Kidney (tissue), 14 donors: ENCODE measurements around the gene LILRA6. TPM values are rescaled to one million over a fixed set of nuclear protein-coding genes. Genes with fewer than 3 reads are reported as not detected.

Source experiments
- DNase-seq, 5 donors: peaks; one replicate each; pipeline ENCODE4 v3.0.0-alpha.2; 2013 to 2020
- FAIRE-seq: peaks from 2 replicates; lab custom pipeline; 2012; peaks lifted over from hg19 to GRCh38; lab: Jason Lieb, UNC
- H3K27ac ChIP-seq, 2 donors: one replicate each; pipeline ENCODE4 v1.7.0; 2013; ENCODE audit warnings: low read depth in 2 of 2, low read length in 2 of 2, inconsistent platforms in 1 of 2
- H3K27me3 ChIP-seq: one replicate; pipeline ENCODE4 v1.7.1; 2013; ENCODE audit warnings: low read length, inconsistent platforms; ENCODE audit not compliant: control insufficient read depth, insufficient read depth
- H3K36me3 ChIP-seq, 3 donors: one replicate each; pipeline versions ENCODE4 v1.7.0 to v1.7.1; 2013; ENCODE audit warnings: low read length in 3 of 3, control low read depth in 1 of 3, inconsistent platforms in 1 of 3; ENCODE audit not compliant: insufficient read depth in 3 of 3, control insufficient read depth in 2 of 3
- H3K4me1 ChIP-seq, 3 donors: one replicate each; pipeline versions ENCODE4 v1.7.0 to v1.7.1; 2013; ENCODE audit warnings: low read length in 3 of 3, inconsistent platforms in 1 of 3, low read depth in 1 of 3; ENCODE audit not compliant: control insufficient read depth in 2 of 3, insufficient read depth in 2 of 3
- H3K4me3 ChIP-seq, 3 donors: one replicate each; pipeline versions ENCODE4 v1.7.0 to v1.8.1; 2013; ENCODE audit warnings: low read length in 3 of 3, control low read depth in 1 of 3, inconsistent platforms in 1 of 3
- H3K9ac ChIP-seq, 3 donors: one replicate each; pipeline versions ENCODE4 v1.7.0 to v1.7.1; 2013; ENCODE audit warnings: low read length in 3 of 3, control low read depth in 1 of 3, inconsistent platforms in 1 of 3
- H3K9me3 ChIP-seq, 3 donors: one replicate each; pipeline versions ENCODE4 v1.7.0 to v1.7.1; 2013; ENCODE audit warnings: low read length in 3 of 3, control low read depth in 1 of 3, inconsistent platforms in 1 of 3; ENCODE audit not compliant: control insufficient read depth in 2 of 3, insufficient read depth in 1 of 3
- CTCF ChIP-seq: IDR thresholded peaks from 3 replicates; pipeline ENCODE4 v1.5.1; 2012; ENCODE audit warnings: mild to moderate bottlenecking, moderate library complexity, borderline replicate concordance; ENCODE audit not compliant: insufficient read depth; ENCODE audit errors: extremely low read depth
- intact Hi-C: fragments of 100-400 bp; cut with DNase I; formaldehyde crosslinking; loops from one replicate; pipeline ENCODE4 v1.11.1; 2022
- polyA plus RNA-seq: library from polyadenylated mRNA; stranded (reverse); fragments of 350-450 nt; fragmentation: Illumina TruSeq; extraction: RNeasy Lipid Tissue Mini Kit (QIAGEN cat#74804); gene quantifications from one replicate; pipeline ENCODE4 v1.2.3, GENCODE V29; 2014; ENCODE audit warnings: low read depth, low replicate concordance; ENCODE audit not compliant: insufficient read depth
- total RNA-seq: library from RNA; stranded (reverse); fragmentation: NEBNext Ultra II Directional; extraction: Animal tissue kit (Norgen Biotek cat#: 25700); gene quantifications from one replicate; pipeline ENCODE4 v1.2.1, GENCODE V29; 2021
- donor health status: control.
- donor health status: control.
- donor health status: control.
- donor health status: control.
- donor health status: control.
- donor health status: DM: yes; HTN: yes; CAD: no.
- donor health status: Normal renal cell carcinoma (clear cell type).

LILRA6 gene
- total and polyA plus RNA-seq, 2 donors from 2014 or later = 2.9 TPM; not detected in 1

GRCh38 chr19:54266133-54266532 is 23.5 kb upstream of the LILRA6 start:
- no peaks in the 10 kb centered on the region for H3K9me3 ChIP-seq
- DNase-seq (peak in 4 of 5 donors; percentile 91 to 95 (median 94)), FAIRE-seq (no peak)
- no peaks in the 10 kb centered on the region for H3K27me3 ChIP-seq
- TF ChIP-seq CTCF = peak; percentile 68
- intact Hi-C loops = no loop called here
- no peaks in the 10 kb centered on the region for H3K4me1 ChIP-seq
- H3K9ac ChIP-seq = no peak overlapping the region
- no peaks in the 10 kb centered on the region for H3K36me3 ChIP-seq
- no peak overlapping the region for H3K4me3 ChIP-seq
- no peak overlapping the region for H3K27ac ChIP-seq

DNA sequence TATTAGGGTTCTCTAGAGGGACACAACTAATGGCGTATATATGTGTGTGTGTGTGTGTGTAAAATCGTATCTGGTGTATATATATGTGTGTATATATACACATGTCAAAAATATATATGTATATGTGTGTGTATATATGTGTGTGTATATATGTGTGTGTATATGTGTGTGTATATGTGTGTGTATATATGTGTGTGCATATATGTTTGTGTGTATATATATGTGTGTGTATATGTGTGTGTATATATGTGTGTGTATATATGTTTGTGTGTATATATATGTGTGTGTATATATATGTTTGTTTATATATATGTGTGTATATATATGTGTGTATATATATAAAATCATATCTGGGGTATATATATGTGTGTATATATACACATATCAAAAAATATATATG is 19.9 kb upstream of the LILRA6 start:
- no peak for TF ChIP-seq CTCF
- no peaks in the 10 kb centered on the region for H3K9me3 ChIP-seq
- no peaks in the 10 kb centered on the region for H3K4me1 ChIP-seq
- H3K36me3 ChIP-seq = no peaks in the 10 kb centered on the region
- no peak overlapping the region for H3K27ac ChIP-seq
- no peak for DNase-seq
- H3K9ac ChIP-seq = no peak overlapping the region
- intact Hi-C loops = no loop called here
- peak; percentile 15 for FAIRE-seq
- no peak overlapping the region for H3K4me3 ChIP-seq
- H3K27me3 ChIP-seq = no peaks in the 10 kb centered on the region

GRCh38 chr19:54262066-54262465 is 19.5 kb upstream of the LILRA6 start:
- H3K27me3 ChIP-seq = no peaks in the 10 kb centered on the region
- no peaks in the 10 kb centered on the region for H3K4me1 ChIP-seq
- no peaks in the 10 kb centered on the region for H3K36me3 ChIP-seq
- intact Hi-C loops = no loop called here
- no peak for FAIRE-seq
- no peaks in the 10 kb centered on the region for H3K9me3 ChIP-seq
- no peak for TF ChIP-seq CTCF
- peak in 1 of 5 donors; percentile 10 for DNase-seq
- no peak overlapping the region for H3K9ac ChIP-seq
- no peak overlapping the region for H3K4me3 ChIP-seq
- H3K27ac ChIP-seq = no peak overlapping the region

GRCh38 chr19:54257116-54257480 is 14.5 kb upstream of the LILRA6 start, which contains the start of gene LILRB5:
Gene LILRB5, minus strand, starts transcription at chr19:54257273. Its CDS starts 80 bp downstream, at chr19:54257193.
- TF ChIP-seq CTCF = no peak
- Histone ChIP-seq H3K9ac (no peak within 1 kb of the TSS), H3K27me3 (no peaks in the 10 kb centered on the region), H3K9me3 (no peaks in the 10 kb centered on the region), H3K36me3 (no peaks in the 10 kb centered on the region), H3K4me3 (no peak within 1 kb of the TSS), H3K4me1 (no peaks in the 10 kb centered on the region), H3K27ac (no peak within 1 kb of the TSS)
- intact Hi-C loops = no loop called here
- FAIRE-seq (no peak), DNase-seq (no peak)
